ENCODE results near the gene GAS6. TPM values are rescaled to one million over a fixed set of nuclear protein-coding genes. Genes with fewer than 3 reads are reported as not detected.
"Not testable (repeated sequence)": the region's sequence is repeated elsewhere in the genome, so short reads cannot be mapped to it uniquely, and the experiment has no call there.

The GAS6 gene
- total RNA-seq, 1 donor from 2014 or later, result 11.5 TPM

- H3K4me1 Mint-ChIP-seq (ENCODE audit: low read depth), result no peaks in the 10 kb centered on the region
- peaks cover 7% of the 10 kb centered on the region for H3K27me3 Mint-ChIP-seq
- no peak overlapping the region for H3K4me3 Mint-ChIP-seq (ENCODE audit: low read depth)
- H3K27ac Mint-ChIP-seq, result no peak overlapping the region
- TF ChIP-seq CTCF (IDR thresholded peaks at IDR 0.05; ENCODE audit: unreplicated experiment), result no peak
- no peaks in the 10 kb centered on the region for H3K9me3 Mint-ChIP-seq (ENCODE audit: low read depth)
- H3K36me3 Mint-ChIP-seq (ENCODE audit: insufficient read depth), result no peaks in the 10 kb centered on the region
- DNase-seq (ENCODE audit: low spot score, unreplicated experiment), result no peak
These were observed 72.7 kb downstream of the GAS6 start for GRCh38 chr13:113791226-113791625.

GRCh38 chr13:113789931-113790330, 73.9 kb downstream of the GAS6 start:
- H3K9me3 Mint-ChIP-seq (ENCODE audit: low read depth); H3K36me3 Mint-ChIP-seq (ENCODE audit: insufficient read depth); H3K4me3 Mint-ChIP-seq (ENCODE audit: low read depth); H3K27ac Mint-ChIP-seq; DNase-seq (ENCODE audit: low spot score, unreplicated experiment); H3K27me3 Mint-ChIP-seq; H3K4me1 Mint-ChIP-seq (ENCODE audit: low read depth): not testable (repeated sequence)

- H3K27ac Mint-ChIP-seq, result no peak overlapping the region
- no peaks in the 10 kb centered on the region for H3K9me3 Mint-ChIP-seq (ENCODE audit: low read depth)
These were observed 74.7 kb downstream of the GAS6 start for GRCh38 chr13:113789167-113789566.

GRCh38 chr13:113788413-113789135, 75.3 kb downstream of the GAS6 start:
- Mint-ChIP-seq H3K4me1 (ENCODE audit: low read depth) (no peaks in the 10 kb centered on the region), H3K36me3 (ENCODE audit: insufficient read depth) (no peaks in the 10 kb centered on the region), H3K27ac (no peak overlapping the region), H3K27me3 (peaks cover 18% of the 10 kb centered on the region), H3K4me3 (ENCODE audit: low read depth) (no peak overlapping the region), H3K9me3 (ENCODE audit: low read depth) (no peaks in the 10 kb centered on the region)
- DNase-seq (ENCODE audit: low spot score, unreplicated experiment), result no peak
- TF ChIP-seq CTCF (IDR thresholded peaks at IDR 0.05; ENCODE audit: unreplicated experiment), result no peak

More at GRCh38 chr13:113789167-113789566, 74.7 kb downstream of the GAS6 start:
- Mint-ChIP-seq H3K4me1 (ENCODE audit: low read depth) (no peaks in the 10 kb centered on the region), H3K36me3 (ENCODE audit: insufficient read depth) (no peaks in the 10 kb centered on the region), H3K4me3 (ENCODE audit: low read depth) (no peak overlapping the region), H3K27me3 (peaks cover 17% of the 10 kb centered on the region)
- TF ChIP-seq CTCF (IDR thresholded peaks at IDR 0.05; ENCODE audit: unreplicated experiment), result no peak
- DNase-seq (ENCODE audit: low spot score, unreplicated experiment), result no peak

- H3K4me1 Mint-ChIP-seq (ENCODE audit: low read depth), result no peaks in the 10 kb centered on the region
- H3K9me3 Mint-ChIP-seq (ENCODE audit: low read depth), result no peaks in the 10 kb centered on the region
- H3K4me3 Mint-ChIP-seq (ENCODE audit: low read depth), result no peak overlapping the region
- DNase-seq (ENCODE audit: low spot score, unreplicated experiment), result no peak
- H3K27ac Mint-ChIP-seq, result no peak overlapping the region
- H3K27me3 Mint-ChIP-seq, result peaks cover 21% of the 10 kb centered on the region
- no peak for TF ChIP-seq CTCF (IDR thresholded peaks at IDR 0.05; ENCODE audit: unreplicated experiment)
- H3K36me3 Mint-ChIP-seq (ENCODE audit: insufficient read depth), result no peaks in the 10 kb centered on the region
These were observed 76.2 kb downstream of the GAS6 start for GRCh38 chr13:113787694-113788093.

- H3K9me3 Mint-ChIP-seq (ENCODE audit: low read depth), result no peaks in the 10 kb centered on the region
- peaks cover 19% of the 10 kb centered on the region for H3K27me3 Mint-ChIP-seq
- no peak overlapping the region for H3K27ac Mint-ChIP-seq
- TF ChIP-seq CTCF (IDR thresholded peaks at IDR 0.05; ENCODE audit: unreplicated experiment), result no peak
- no peaks in the 10 kb centered on the region for H3K36me3 Mint-ChIP-seq (ENCODE audit: insufficient read depth)
- no peak for DNase-seq (ENCODE audit: low spot score, unreplicated experiment)
- no peak overlapping the region for H3K4me3 Mint-ChIP-seq (ENCODE audit: low read depth)
- H3K4me1 Mint-ChIP-seq (ENCODE audit: low read depth), result no peaks in the 10 kb centered on the region
These were observed 77.5 kb downstream of the GAS6 start for GRCh38 chr13:113786262-113786841.
